Neural crest cell (in vitro differentiated cells): ENCODE measurements around the gene DHX15. TPM values are rescaled to one million over a fixed set of nuclear protein-coding genes. Genes with fewer than 3 reads are reported as not detected.

Source experiments
- DNase-seq: peaks from one replicate; pipeline ENCODE4 v3.0.0; 2021; ENCODE audit warnings: low read depth, mixed read lengths, low spot score
- H3K27ac Mint-ChIP-seq: one replicate; pipeline ENCODE4 v1.8.0; 2021; ENCODE audit warnings: mild to moderate bottlenecking, mixed read lengths; ENCODE audit not compliant: unreplicated experiment
- H3K27me3 Mint-ChIP-seq: 2 replicates; pipeline ENCODE4 v1.8.0; 2021; ENCODE audit warnings: low read depth, mild to moderate bottlenecking, mixed read lengths
- H3K36me3 Mint-ChIP-seq: 2 replicates; pipeline ENCODE4 v1.8.0; 2021; ENCODE audit warnings: low read depth, mild to moderate bottlenecking, mixed read lengths
- H3K4me1 Mint-ChIP-seq: 2 replicates; pipeline ENCODE4 v1.8.0; 2021; ENCODE audit warnings: mixed read lengths
- H3K4me3 Mint-ChIP-seq: one replicate; pipeline ENCODE4 v1.8.0; 2021; ENCODE audit warnings: mild to moderate bottlenecking, mixed read lengths
- H3K9me3 Mint-ChIP-seq: 2 replicates; pipeline ENCODE4 v1.8.0; 2021; ENCODE audit warnings: mixed read lengths
- CTCF ChIP-seq: fragments of 200-600 bp; sonication (generic); conservative IDR thresholded peaks from 2 replicates; pipeline ENCODE4 v1.5.0; 2021; ENCODE audit warnings: antibody characterized with exemption, mild to moderate bottlenecking
- microRNA-seq: library from miRNA; unstranded; fragments of <30 nt; microRNA quantifications from one replicate; pipeline ENCODE4, GENCODE V29; 2020
- total RNA-seq: library from RNA; stranded (reverse); gene quantifications from 2 replicates; pipeline ENCODE4 v1.2.1, GENCODE V29; 2021

Gene DHX15
- total RNA-seq, 1 donor from 2014 or later, result 240 TPM

GRCh38 chr4:24495388-24495787, 89.0 kb downstream of the DHX15 start:
- Mint-ChIP-seq H3K36me3 (no peaks in the 10 kb centered on the region), H3K27ac (no peak overlapping the region), H3K9me3 (peaks cover 7% of the 10 kb centered on the region), H3K4me3 (no peak overlapping the region), H3K4me1 (no peaks in the 10 kb centered on the region), H3K27me3 (peaks cover 7% of the 10 kb centered on the region)
- TF ChIP-seq CTCF, result no peak
- DNase-seq, result no peak

DNA sequence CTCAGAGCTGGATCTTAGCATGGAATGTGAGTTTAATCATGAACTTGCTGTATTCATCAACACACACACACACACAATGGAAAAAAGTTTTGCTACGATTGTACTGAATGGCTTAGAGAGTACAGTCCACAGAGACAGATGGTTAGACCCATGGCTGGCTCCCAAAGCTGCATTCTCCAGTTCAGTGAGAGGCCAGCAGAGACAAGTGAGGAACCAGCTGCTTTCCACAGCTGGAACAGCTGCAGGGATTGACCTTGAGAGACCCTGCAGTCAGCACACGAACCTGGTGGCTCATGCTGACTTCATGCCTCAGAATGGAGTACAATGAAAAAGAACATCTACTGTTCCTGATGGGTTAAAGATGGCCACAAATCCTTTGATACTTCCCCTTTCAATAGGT, 94.5 kb downstream of the DHX15 start:
- Mint-ChIP-seq H3K4me1 (peaks cover 3% of the 10 kb centered on the region), H3K9me3 (peaks cover 7% of the 10 kb centered on the region), H3K27ac (no peak overlapping the region), H3K27me3 (peaks cover 5% of the 10 kb centered on the region), H3K36me3 (no peaks in the 10 kb centered on the region), H3K4me3 (no peak overlapping the region)
- DNase-seq, result no peak
- TF ChIP-seq CTCF, result no peak

DNA sequence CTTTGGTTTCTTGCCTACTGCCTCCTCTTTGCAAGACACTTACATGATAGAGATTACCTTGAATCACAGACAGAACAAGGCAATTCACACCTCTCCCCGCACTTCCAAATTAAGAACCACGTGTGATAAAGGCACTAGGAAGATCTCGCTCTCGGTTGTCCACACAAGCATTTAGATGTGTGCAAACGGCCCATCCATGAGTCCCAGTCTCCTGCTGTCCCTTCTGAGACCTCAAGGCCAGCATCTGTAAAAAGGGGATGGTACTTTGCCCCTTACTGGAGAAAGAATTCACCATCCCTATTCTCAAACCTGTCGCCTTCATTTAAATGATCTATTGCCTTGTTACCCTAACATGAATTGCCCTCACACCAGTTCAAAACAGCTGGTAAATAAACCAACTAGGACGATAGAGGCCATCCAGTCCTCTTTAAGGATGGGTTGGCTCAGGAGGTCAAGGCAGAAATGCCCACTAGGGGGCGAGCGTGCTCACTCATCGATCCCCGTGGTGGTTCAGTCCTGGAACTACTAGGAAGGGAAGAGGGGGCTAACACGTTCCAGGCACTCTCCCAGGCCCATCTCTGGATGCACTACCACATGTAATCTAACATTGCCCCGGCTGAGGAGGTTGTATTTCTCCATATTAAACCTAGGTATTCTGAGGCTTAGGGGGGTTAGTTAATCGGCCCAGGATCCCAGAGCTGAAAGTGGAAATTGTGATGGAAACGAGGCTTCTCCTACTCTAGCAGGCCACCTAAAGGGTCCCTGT, 95.8 kb downstream of the DHX15 start:
- H3K4me3 Mint-ChIP-seq, result no peak overlapping the region
- no peak overlapping the region for H3K27ac Mint-ChIP-seq
- H3K27me3 Mint-ChIP-seq, result peaks cover 2% of the 10 kb centered on the region
- DNase-seq, result peak; percentile 89
- peaks cover 3% of the 10 kb centered on the region for H3K4me1 Mint-ChIP-seq
- no peaks in the 10 kb centered on the region for H3K36me3 Mint-ChIP-seq
- TF ChIP-seq CTCF, result peak; percentile 85
- peaks cover 5% of the 10 kb centered on the region for H3K9me3 Mint-ChIP-seq

- no peaks in the 10 kb centered on the region for H3K9me3 Mint-ChIP-seq
- TF ChIP-seq CTCF, result no peak
- H3K36me3 Mint-ChIP-seq, result no peaks in the 10 kb centered on the region
- peaks cover 3% of the 10 kb centered on the region for H3K4me1 Mint-ChIP-seq
- peaks cover 16% of the 10 kb centered on the region for H3K27me3 Mint-ChIP-seq
- no peak for DNase-seq
- no peak overlapping the region for H3K27ac Mint-ChIP-seq
- H3K4me3 Mint-ChIP-seq, result no peak overlapping the region
Observed at GRCh38 chr4:24482871-24483270, 101.5 kb downstream of the DHX15 start.

- Mint-ChIP-seq H3K27me3 (peaks cover 52% of the 10 kb centered on the region), H3K36me3 (no peaks in the 10 kb centered on the region), H3K27ac (no peak overlapping the region), H3K4me1 (peaks cover 6% of the 10 kb centered on the region), H3K9me3 (no peaks in the 10 kb centered on the region), H3K4me3 (peak overlapping the region; percentile 10)
- DNase-seq, result no peak
- no peak for TF ChIP-seq CTCF
Observed at GRCh38 chr4:24477919-24478318, 106.4 kb downstream of the DHX15 start.

Small RNA genes lying within 50 kb of the gene (microRNA-seq; reads per million reads assigned to microRNA genes)
- gene MIR573, result 17.8 reads per million, percentile 33 among the genes with 10 or more reads in this experiment

Other genes starting within 250 kb of the DHX15 start
- 0.16 and 0.32 TPM in 2 replicates for gene SOD3, start 211.0 kb upstream of the DHX15 start, total RNA-seq